RWPE1 (cell line): Measurements from ENCODE around the gene TBC1D22A.

ENCODE experiments used
- CTCF ChIA-PET: fragments of 350-600 bp; sonication (Branson Sonifier 250); formaldehyde crosslinking; extraction: SDS; loops from one replicate; lab custom pipeline; 2021; lab: Yijun Ruan, JAX
- POLR2A ChIA-PET: fragments of 400-600 bp; formaldehyde crosslinking; extraction: SDS; loops from one replicate; lab custom pipeline; 2020; ENCODE audit warnings: antibody characterized with exemption; ENCODE audit not compliant: low non-redundant PET; lab: Yijun Ruan, JAX
- DNase-seq: peaks from one replicate; pipeline ENCODE4 v3.0.0; 2012; ENCODE audit warnings: low spot score
- H3K27ac ChIP-seq: fragments of 450-650 bp; 2 replicates; pipeline ENCODE4 v1.5.1; 2017
- CTCF ChIP-seq: fragments of 450-650 bp; conservative IDR thresholded peaks from 2 replicates; pipeline ENCODE4 v1.5.1; 2017; ENCODE audit warnings: low read depth, mild to moderate bottlenecking

Gene TBC1D22A

GRCh38 chr22:46905834-46906233, 143.4 kb downstream of the TBC1D22A start:
- no peak for TF ChIP-seq CTCF
- H3K27ac ChIP-seq = no peak overlapping the region
- no peak for DNase-seq
- CTCF ChIA-PET = interaction anchor here (0.5 kb wide), 1 partner anchor 109 kb away, joined by 3 read pairs; no protein-coding TSS in a partner anchor
- POLR2A ChIA-PET = no interaction called here

GRCh38 chr22:46906326-46907045, 144.0 kb downstream of the TBC1D22A start:
- ChIA-PET CTCF (no interaction called here), POLR2A (no interaction called here)
- TF ChIP-seq CTCF = no peak
- DNase-seq = no peak
- no peak overlapping the region for H3K27ac ChIP-seq

GRCh38 chr22:46907241-46908215, 145.1 kb downstream of the TBC1D22A start:
- ChIA-PET CTCF (no interaction called here), POLR2A (no interaction called here)
- H3K27ac ChIP-seq = no peak overlapping the region
- TF ChIP-seq CTCF = no peak
- DNase-seq = no peak

- ChIA-PET CTCF (no interaction called here), POLR2A (no interaction called here)
- DNase-seq = no peak
- H3K27ac ChIP-seq = no peak overlapping the region
- TF ChIP-seq CTCF = no peak
Observed at GRCh38 chr22:46908641-46909107, 146.2 kb downstream of the TBC1D22A start.

GRCh38 chr22:46909237-46910030, 147.0 kb downstream of the TBC1D22A start:
- TF ChIP-seq CTCF = no peak
- ChIA-PET CTCF (no interaction called here), POLR2A (no interaction called here)
- H3K27ac ChIP-seq = no peak overlapping the region
- DNase-seq = no peak

- DNase-seq = no peak
- no peak overlapping the region for H3K27ac ChIP-seq
- no peak for TF ChIP-seq CTCF
- POLR2A ChIA-PET = no interaction called here
- CTCF ChIA-PET = no interaction called here
Observed at GRCh38 chr22:46910624-46911023, 148.2 kb downstream of the TBC1D22A start.
